GM12878 (cell line): ENCODE measurements around the gene STON1. TPM values are rescaled to one million over a fixed set of nuclear protein-coding genes. Genes with fewer than 3 reads are reported as not detected.

Experiments used
- ATAC-seq: fragments of 200-7000 bp; cut with Tn5 transposase; 3 replicates; pipeline ENCODE4 v1.9.1; 2020; ENCODE audit warnings: mild to moderate bottlenecking, moderate library complexity
- BruUV-seq: library from RNA; stranded (reverse); fragments of 400-500 nt; replicated peaks from 2 replicates; lab custom pipeline; 2021; lab: Mats Ljungman, UMichigan
- CTCF ChIA-PET: fragments of 300-600 bp; sonication (Branson Sonifier 250); formaldehyde crosslinking; extraction: SDS; loops from one replicate; lab custom pipeline; 2021; ENCODE audit warnings: inconsistent platforms; lab: Yijun Ruan, JAX
- POLR2A ChIA-PET: fragments of 350-600 bp; formaldehyde crosslinking; extraction: SDS; loops from one replicate; lab custom pipeline; 2021; ENCODE audit warnings: inconsistent platforms; lab: Charles Lee
- RAD21 ChIA-PET: fragments of 300-600 bp; sonication (Branson Sonifier 250); formaldehyde crosslinking; loops from one replicate; lab custom pipeline; 2023; ENCODE audit warnings: antibody characterized with exemption; ENCODE audit not compliant: unreplicated experiment; lab: Charles Lee
- SMC1A ChIA-PET: fragments of 300-600 bp; sonication (Branson Sonifier 250); formaldehyde crosslinking; loops from one replicate; lab custom pipeline; 2023; ENCODE audit not compliant: unreplicated experiment, uncharacterized antibody; lab: Charles Lee
- DNase-seq: peaks from one replicate; pipeline ENCODE4 v3.0.0-alpha.2; 2011; ENCODE audit warnings: low read depth, low spot score
- FAIRE-seq: peaks from 3 replicates; lab custom pipeline; 2011; peaks lifted over from hg19 to GRCh38; lab: Jason Lieb, UNC
- H2AFZ ChIP-seq: 2 replicates; pipeline ENCODE4 v1.6.0; 2011; ENCODE audit warnings: low read depth, low read length, control low read depth; ENCODE audit not compliant: control insufficient read depth
- H3K27ac ChIP-seq: 2 replicates; pipeline ENCODE4 v1.5.1; 2011; ENCODE audit warnings: control low read depth; ENCODE audit not compliant: control insufficient read depth, insufficient read depth
- H3K27me3 ChIP-seq, 2 experiments: replicated peaks in 1 of 2; 2 replicates each; pipeline versions ENCODE4 v1.6.0 to v1.6.1; 2011; ENCODE audit warnings: low read length in 1 of 2; ENCODE audit not compliant: control insufficient read depth in 2 of 2, insufficient read depth in 2 of 2
- H3K36me3 ChIP-seq, 2 experiments: 2 replicates each; pipeline ENCODE4 v1.5.1; 2011; ENCODE audit warnings: low read length in 1 of 2; ENCODE audit not compliant: control insufficient read depth in 2 of 2, insufficient read depth in 2 of 2
- H3K4me1 ChIP-seq: 2 replicates; pipeline ENCODE4 v1.6.1; 2011; ENCODE audit warnings: mild to moderate bottlenecking, low read length, moderate library complexity, mixed read lengths; ENCODE audit not compliant: control insufficient read depth, insufficient read depth
- H3K4me2 ChIP-seq: 2 replicates; pipeline ENCODE4 v1.6.0; 2011; ENCODE audit warnings: control low read depth; ENCODE audit not compliant: control insufficient read depth, insufficient read depth
- H3K4me3 ChIP-seq: fragments of 200-600 bp; sonication (generic); 2 replicates; pipeline ENCODE4 v1.5.1; 2016
- H3K79me2 ChIP-seq: 2 replicates; pipeline ENCODE4 v1.6.0; 2011; ENCODE audit warnings: low read length; ENCODE audit not compliant: control insufficient read depth, insufficient read depth
- H3K9ac ChIP-seq: 2 replicates; pipeline ENCODE4 v1.8.0; 2011; ENCODE audit warnings: low read length, control low read depth, mixed read lengths; ENCODE audit not compliant: control insufficient read depth, insufficient read depth
- H3K9me3 ChIP-seq: replicated peaks from 3 replicates; pipeline ENCODE4 v1.5.1; 2011; ENCODE audit warnings: mild to moderate bottlenecking, low read length; ENCODE audit not compliant: control insufficient read depth, insufficient read depth
- H4K20me1 ChIP-seq: 2 replicates; pipeline ENCODE4 v1.6.0; 2011; ENCODE audit not compliant: control insufficient read depth, insufficient read depth
- CBX3 ChIP-seq: fragments of 200-600 bp; sonication (generic); IDR thresholded peaks from 2 replicates; pipeline ENCODE4 v1.6.1; 2016; ENCODE audit warnings: low read depth, borderline replicate concordance
- FOXM1 ChIP-seq: IDR thresholded peaks from 2 replicates; pipeline ENCODE4 v1.6.1; 2012; ENCODE audit warnings: low read depth, mild to moderate bottlenecking, inconsistent platforms, low read length, moderate library complexity
- GABPA ChIP-seq: IDR thresholded peaks from 2 replicates; pipeline ENCODE4 v1.6.1; 2014; ENCODE audit warnings: antibody characterized with exemption, low read depth, mild to moderate bottlenecking, inconsistent platforms
- RAD21 ChIP-seq: IDR thresholded peaks from 2 replicates; pipeline ENCODE4 v1.6.1; 2011; ENCODE audit warnings: mild to moderate bottlenecking, low read depth, low read length, moderate library complexity; ENCODE audit not compliant: insufficient read depth
- RUNX3 ChIP-seq: IDR thresholded peaks from 2 replicates; pipeline ENCODE4 v1.6.1; 2012; ENCODE audit warnings: low read length, inconsistent platforms
- SIX5 ChIP-seq: IDR thresholded peaks from 2 replicates; pipeline ENCODE4 v1.6.1; 2011; ENCODE audit warnings: mild to moderate bottlenecking, low read depth, low read length, moderate library complexity; ENCODE audit not compliant: severe bottlenecking
- ZBTB40 ChIP-seq: fragments of 450-650 bp; IDR thresholded peaks from 2 replicates; pipeline ENCODE4 v1.6.1; 2016; ENCODE audit warnings: mild to moderate bottlenecking, moderate library complexity, borderline replicate concordance
- WGBS: methylation state at CpG from one replicate; pipeline ENCODE4 v1.1.6; 2016; ENCODE audit warnings: low lambda C conversion rate; ENCODE audit not compliant: insufficient replicate concordance, insufficient coverage; ENCODE audit errors: missing lambda C conversion rate; 5-methylcytosine and 5-hydroxymethylcytosine counted together
- in situ Hi-C: fragments of 300-500 bp; cut with MboI; formaldehyde crosslinking; loops from 9 replicates; pipeline ENCODE4 v1.14.3; 2018; ENCODE audit warnings: mixed read lengths
- intact Hi-C: fragments of 100-400 bp; cut with micrococcal nuclease; formaldehyde crosslinking; loops from one replicate; pipeline ENCODE4 v1.14.2; 2022; ENCODE audit not compliant: unreplicated experiment
- polyA plus RNA-seq, 11 experiments: library from polyadenylated mRNA; depleted of rRNA in 4 of 11; unstranded in 6 of 11; stranded (reverse) in 5 of 11; fragments of >200 nt; fragmentation: Nextera tagmentation in 4 of 11; fragmentation: Illumina TruSeq in 1 of 11; extraction: Ambion mirVana in 4 of 11; extraction: Trizol in 1 of 11; gene quantifications; 1 replicate in 1 of 11; 2 replicates in 10 of 11; pipeline versions ENCODE4 v1.2.1 to v1.2.3, GENCODE V29; 2011 to 2016; ENCODE audit warnings: inconsistent platforms in 2 of 11, missing spikeins in 2 of 11, low read depth in 1 of 11
- total RNA-seq, 4 experiments: library from RNA; depleted of rRNA in 3 of 4; stranded (reverse); fragments of >200 nt in 3 of 4; fragmentation: Illumina TruSeq in 1 of 4; extraction: Trizol in 1 of 4; gene quantifications; 2 replicates each; pipeline versions ENCODE4 v1.2.1 to v1.2.3, GENCODE V29; 2013 to 2021

STON1 gene
- total and polyA plus RNA-seq, 10 of the 15 experiments (the other 5 are each of a cell fraction or from before 2014, with no cell fraction given), result 0.11 to 0.90 (median 0.22) TPM; not detected in 2

GRCh38 chr2:48483916-48484315 lies 46.0 kb upstream of the STON1 start:
- H3K9ac ChIP-seq, result no peak overlapping the region
- no peaks in the 10 kb centered on the region for H4K20me1 ChIP-seq
- no peak for FAIRE-seq
- SMC1A ChIA-PET, result no interaction called here
- TF ChIP-seq RAD21 (no peak), CBX3 (no peak), SIX5 (no peak), FOXM1 (no peak), RUNX3 (no peak), GABPA (no peak), ZBTB40 (no peak)
- no peak for DNase-seq
- intact Hi-C loops, result no loop called here
- 86% methylated on average over 6 of the region's 6 CpGs for WGBS
- H3K36me3 ChIP-seq, result peaks cover 0 to 13% of the 10 kb centered on the region in 2 experiments
- no TSS peak for BruUV-seq
- no peak overlapping the region for H3K4me2 ChIP-seq
- ATAC-seq, result no peak
- no peaks in the 10 kb centered on the region for H3K27me3 ChIP-seq
- H3K27ac ChIP-seq, result no peak overlapping the region
- H2AFZ ChIP-seq, result no peak overlapping the region
- no peaks in the 10 kb centered on the region for H3K4me1 ChIP-seq
- no peak overlapping the region for H3K4me3 ChIP-seq
- in situ Hi-C loops, result no loop called here
- RAD21 ChIA-PET, result no interaction called here
- no peaks in the 10 kb centered on the region for H3K9me3 ChIP-seq
- no peaks in the 10 kb centered on the region for H3K79me2 ChIP-seq
- POLR2A ChIA-PET, result no interaction called here
- CTCF ChIA-PET, result no interaction called here
